ENCODE measurements around the gene TOMM40. TPM values are rescaled to one million over a fixed set of nuclear protein-coding genes. Genes with fewer than 3 reads are reported as not detected.

Gene TOMM40
- total and polyA plus RNA-seq, 2 of the 13 experiments (the other 11 are each of a cell fraction or from before 2014, with no cell fraction given): 72.0 to 110 TPM

- no peak for TF ChIP-seq CAMTA2 (CRISPR knock-in tag; IDR thresholded peaks at IDR 0.05; ENCODE audit: borderline replicate concordance)
- no peak for TF ChIP-seq ZNF597 (CRISPR knock-in tag; IDR thresholded peaks at IDR 0.05)
- no peak for TF ChIP-seq CSRNP2 (CRISPR knock-in tag; conservative IDR thresholded peaks at IDR 0.05; ENCODE audit: low read depth)
- no peak for TF ChIP-seq ZNF546 (CRISPR knock-in tag; conservative IDR thresholded peaks at IDR 0.05)
- peak; percentile 99 for TF ChIP-seq RXRB (CRISPR knock-in tag; IDR thresholded peaks at IDR 0.05; ENCODE audit: borderline replicate concordance)
- peak; percentile 76; the same call in 1 of the 2 replicates for TF ChIP-seq ZSCAN9 (CRISPR knock-in tag; IDR thresholded peaks at IDR 0.05; ENCODE audit: borderline replicate concordance)
- peak; percentile 99 for TF ChIP-seq RXRA (CRISPR knock-in tag; IDR thresholded peaks at IDR 0.05)
- TF ChIP-seq ATF2 (CRISPR knock-in tag; IDR thresholded peaks at IDR 0.05): peak; percentile 63; the same call in 1 of the 2 replicates
- TF ChIP-seq ZBTB10 (CRISPR knock-in tag; IDR thresholded peaks at IDR 0.05; ENCODE audit: borderline replicate concordance): peak; percentile 80; the same call in 1 of the 2 replicates
- TF ChIP-seq ZNF12 (CRISPR knock-in tag; IDR thresholded peaks at IDR 0.05): peak; percentile 14; the same call in 1 of the 2 replicates
- TF ChIP-seq CREBL2 (CRISPR knock-in tag; IDR thresholded peaks at IDR 0.05; ENCODE audit: borderline replicate concordance): no peak
- no peak for TF ChIP-seq PAWR (CRISPR knock-in tag; IDR thresholded peaks at IDR 0.05; ENCODE audit: borderline replicate concordance)
- TF ChIP-seq CC2D1A (CRISPR knock-in tag; IDR thresholded peaks at IDR 0.05): no peak
- no peak for TF ChIP-seq ATM (IDR thresholded peaks at IDR 0.05; ENCODE audit: borderline replicate concordance)
- 0 out of 2 replicates have a peak, but pooled peaks have one; percentile 49 for TF ChIP-seq ZNF672 (CRISPR knock-in tag; IDR thresholded peaks at IDR 0.05)
- no peak for TF ChIP-seq KMT2A (CRISPR knock-in tag; IDR thresholded peaks at IDR 0.05)
- no peak for TF ChIP-seq ZNF451 (CRISPR knock-in tag; IDR thresholded peaks at IDR 0.05)
- peak; percentile 57; the same call in 1 of the 2 replicates for TF ChIP-seq ELF3 (CRISPR knock-in tag; IDR thresholded peaks at IDR 0.05)
- TF ChIP-seq NFIB (CRISPR knock-in tag; IDR thresholded peaks at IDR 0.05; ENCODE audit: borderline replicate concordance): no peak
- peak; percentile 34; the same call in 1 of the 2 replicates for TF ChIP-seq ZNF335 (CRISPR knock-in tag; IDR thresholded peaks at IDR 0.05)
- TF ChIP-seq ZSCAN12 (CRISPR knock-in tag; IDR thresholded peaks at IDR 0.05): no peak
- no peak for TF ChIP-seq ASH2L (IDR thresholded peaks at IDR 0.05; ENCODE audit: insufficient read length, low read depth, low read length)
- no peak for TF ChIP-seq SNRNP70 (IDR thresholded peaks at IDR 0.05; ENCODE audit: low read depth, low read length)
- peak; percentile 96 for TF ChIP-seq MYC (CRISPR knock-in tag; IDR thresholded peaks at IDR 0.05; ENCODE audit: borderline replicate concordance)
- peak; percentile 61 for TF ChIP-seq ZFX (CRISPR knock-in tag; IDR thresholded peaks at IDR 0.05; ENCODE audit: low read depth)
- no peak for TF ChIP-seq NFE2 (CRISPR knock-in tag; IDR thresholded peaks at IDR 0.05)
Observed at GRCh38 chr19:44912854-44913253, 21.8 kb downstream of the TOMM40 start (continued).

Data from HepG2 (cell line).